Epithelial cell of proximal tubule (primary cell): Measurements from ENCODE around the gene RNF103. TPM values are rescaled to one million over a fixed set of nuclear protein-coding genes. Genes with fewer than 3 reads are reported as not detected.

ENCODE experiments used
- DNase-seq: peaks from one replicate; pipeline ENCODE4 v3.0.0-alpha.2; 2011; ENCODE audit warnings: low read depth
- H3K4me3 ChIP-seq: 2 replicates; pipeline ENCODE4 v1.5.1; 2011; ENCODE audit warnings: low read depth, mild to moderate bottlenecking, low read length
- total RNA-seq: library from RNA; depleted of rRNA; stranded (reverse); fragments of >200 nt; gene quantifications from 2 replicates; pipeline ENCODE4 v1.2.3, GENCODE V29; 2015
- TF ChIP-seq, protein P1 (sequence below): conservative IDR thresholded peaks from 2 replicates; pipeline ENCODE4 v1.5.1; 2012; ENCODE audit warnings: low read depth, mild to moderate bottlenecking, low read length

The RNF103 gene
- total RNA-seq, 1 donor from 2014 or later = 10.0 TPM

DNA sequence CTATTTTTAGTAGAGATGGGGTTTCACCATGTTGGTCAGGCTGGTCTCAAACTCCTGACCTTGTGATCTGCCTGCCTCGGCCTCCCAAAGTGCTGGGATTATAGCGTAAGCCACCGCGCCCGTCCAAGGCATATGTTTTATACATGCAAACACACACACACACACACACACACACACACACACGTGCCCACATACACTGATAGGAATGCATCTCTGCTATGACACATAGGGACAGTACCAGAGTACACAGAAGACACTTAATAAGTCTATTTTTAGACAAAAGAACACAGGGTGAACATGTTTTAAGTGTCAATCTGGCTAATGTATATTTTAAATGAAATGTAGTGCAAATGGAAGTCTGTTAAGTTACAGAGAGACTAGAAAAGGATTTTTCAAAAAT is 10.7 kb upstream of the RNF103 start:
- DNase-seq = no peak
- H3K4me3 ChIP-seq = no peak overlapping the region
- TF ChIP-seq, protein P1, sequence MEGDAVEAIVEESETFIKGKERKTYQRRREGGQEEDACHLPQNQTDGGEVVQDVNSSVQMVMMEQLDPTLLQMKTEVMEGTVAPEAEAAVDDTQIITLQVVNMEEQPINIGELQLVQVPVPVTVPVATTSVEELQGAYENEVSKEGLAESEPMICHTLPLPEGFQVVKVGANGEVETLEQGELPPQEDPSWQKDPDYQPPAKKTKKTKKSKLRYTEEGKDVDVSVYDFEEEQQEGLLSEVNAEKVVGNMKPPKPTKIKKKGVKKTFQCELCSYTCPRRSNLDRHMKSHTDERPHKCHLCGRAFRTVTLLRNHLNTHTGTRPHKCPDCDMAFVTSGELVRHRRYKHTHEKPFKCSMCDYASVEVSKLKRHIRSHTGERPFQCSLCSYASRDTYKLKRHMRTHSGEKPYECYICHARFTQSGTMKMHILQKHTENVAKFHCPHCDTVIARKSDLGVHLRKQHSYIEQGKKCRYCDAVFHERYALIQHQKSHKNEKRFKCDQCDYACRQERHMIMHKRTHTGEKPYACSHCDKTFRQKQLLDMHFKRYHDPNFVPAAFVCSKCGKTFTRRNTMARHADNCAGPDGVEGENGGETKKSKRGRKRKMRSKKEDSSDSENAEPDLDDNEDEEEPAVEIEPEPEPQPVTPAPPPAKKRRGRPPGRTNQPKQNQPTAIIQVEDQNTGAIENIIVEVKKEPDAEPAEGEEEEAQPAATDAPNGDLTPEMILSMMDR = no peak

DNA sequence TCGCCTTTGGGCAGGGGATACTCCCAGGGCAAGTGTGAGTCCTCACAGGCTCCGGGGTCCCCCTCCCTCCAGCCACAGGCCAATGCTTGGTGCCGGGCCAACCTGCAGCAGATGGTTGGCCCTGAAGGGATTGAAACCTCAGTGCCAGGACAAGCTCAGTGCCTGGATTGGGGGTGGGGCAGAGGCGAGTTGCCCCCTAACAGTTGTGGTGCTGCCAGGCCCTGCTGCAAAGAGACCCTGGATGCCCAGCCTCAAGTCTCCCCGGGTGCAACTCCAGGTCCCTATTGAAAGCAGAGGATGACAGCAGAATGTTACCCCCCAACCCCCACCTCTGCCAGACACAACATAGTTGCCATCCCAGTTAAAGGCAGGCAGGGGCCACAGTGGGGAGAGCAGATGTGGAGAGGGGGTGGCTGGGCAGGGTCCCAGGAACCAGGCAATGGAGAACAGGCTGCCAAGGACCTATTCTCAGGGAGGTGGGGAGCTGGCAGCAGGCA is 9.5 kb upstream of the RNF103 start:
- H3K4me3 ChIP-seq = no peak overlapping the region
- no peak for DNase-seq
- TF ChIP-seq, protein P1 = no peak

DNA sequence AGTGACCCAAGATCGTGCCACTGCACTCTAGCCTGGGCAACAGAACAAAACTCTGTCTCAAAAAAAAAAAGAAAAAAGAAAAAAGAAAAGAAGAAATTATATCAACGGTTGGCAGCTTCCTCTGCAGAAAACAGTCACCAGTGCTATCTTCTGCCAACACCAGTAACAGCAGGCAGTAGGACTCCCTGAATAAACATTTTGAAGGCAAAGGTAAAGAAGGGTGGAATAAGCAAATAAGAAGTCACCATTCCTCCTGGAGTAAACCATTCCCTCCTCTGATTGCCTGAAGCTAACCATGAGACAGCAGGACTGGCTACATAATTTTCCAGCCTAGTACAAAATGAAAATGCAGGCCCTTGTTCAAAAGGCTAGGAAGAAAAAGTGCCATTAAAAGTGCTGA is 9.0 kb upstream of the RNF103 start:
- no peak overlapping the region for H3K4me3 ChIP-seq
- DNase-seq = no peak
- TF ChIP-seq, protein P1 = no peak

DNA sequence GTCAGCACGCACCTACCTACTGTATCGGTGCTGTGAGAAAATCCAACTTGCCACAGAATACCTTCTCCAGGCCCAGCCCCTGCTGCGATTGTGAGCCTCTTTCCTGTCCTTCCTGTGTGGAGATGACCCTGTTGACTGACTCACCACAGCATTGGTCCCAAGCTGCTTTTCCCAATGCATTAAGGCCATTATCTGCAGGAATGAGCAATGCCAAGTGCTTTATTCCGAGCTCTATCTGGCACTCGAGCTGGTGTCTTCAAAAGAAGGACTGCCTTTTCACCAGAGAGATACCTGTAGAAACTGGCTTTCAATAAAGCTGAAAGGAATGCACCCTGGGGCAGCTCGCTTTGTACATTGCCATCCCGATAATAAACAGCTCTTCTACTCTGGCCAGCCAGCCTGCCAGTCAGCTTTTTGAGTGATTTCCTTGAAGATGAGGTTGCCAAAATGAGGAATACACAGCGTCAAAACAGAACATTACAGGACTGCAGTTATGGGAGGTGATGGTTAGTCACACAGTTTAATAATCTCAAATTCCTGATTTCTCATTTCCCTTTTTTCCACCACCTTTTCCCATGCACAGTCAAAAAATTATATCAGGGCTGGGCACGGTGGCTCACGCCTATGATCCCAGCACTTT is 8.3 kb upstream of the RNF103 start:
- H3K4me3 ChIP-seq = no peak overlapping the region
- TF ChIP-seq, protein P1 = no peak
- no peak for DNase-seq

DNA sequence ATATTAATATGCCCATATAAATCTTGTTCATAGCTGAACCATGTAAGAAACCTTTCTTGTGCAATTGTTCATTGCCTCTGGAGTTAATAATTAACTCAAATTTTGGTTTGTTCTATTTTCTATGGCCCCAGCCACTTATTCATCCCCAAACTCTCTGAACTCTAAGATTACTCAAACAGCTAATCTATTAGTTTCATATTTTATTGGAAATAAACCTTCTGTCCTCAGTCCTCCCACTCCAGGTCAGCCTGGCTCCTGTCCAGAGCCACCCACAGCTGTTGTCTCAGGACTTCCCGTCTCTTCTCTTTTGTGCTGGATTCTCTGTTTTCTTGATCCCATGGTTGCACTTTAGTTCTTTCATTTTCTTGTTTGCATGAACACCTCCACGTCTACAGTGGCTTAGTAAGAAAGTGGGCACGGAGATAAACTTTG is 4.4 kb upstream of the RNF103 start:
- no peak overlapping the region for H3K4me3 ChIP-seq
- no peak for DNase-seq
- TF ChIP-seq, protein P1 = no peak

DNA sequence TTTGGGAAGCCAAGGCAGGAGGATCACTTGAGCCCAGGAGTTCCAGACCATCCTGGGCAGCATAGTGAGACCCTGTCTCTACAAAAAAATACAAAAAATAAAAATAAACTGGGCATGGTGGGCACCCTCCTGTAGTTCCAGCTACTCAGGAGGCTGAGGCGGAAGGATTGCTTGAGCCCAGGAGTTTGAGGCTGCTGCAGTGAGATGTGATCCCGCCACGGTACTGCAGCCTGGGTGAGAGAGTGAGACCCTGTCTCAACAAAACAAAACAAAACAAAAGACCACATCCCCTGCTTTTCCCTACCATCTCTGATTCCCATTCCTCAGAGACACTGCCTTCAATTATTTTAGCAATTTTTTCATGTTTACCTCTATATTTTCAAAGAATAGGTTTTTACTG is 3.9 kb upstream of the RNF103 start:
- no peak for DNase-seq
- H3K4me3 ChIP-seq = no peak overlapping the region
- TF ChIP-seq, protein P1 = no peak

DNA sequence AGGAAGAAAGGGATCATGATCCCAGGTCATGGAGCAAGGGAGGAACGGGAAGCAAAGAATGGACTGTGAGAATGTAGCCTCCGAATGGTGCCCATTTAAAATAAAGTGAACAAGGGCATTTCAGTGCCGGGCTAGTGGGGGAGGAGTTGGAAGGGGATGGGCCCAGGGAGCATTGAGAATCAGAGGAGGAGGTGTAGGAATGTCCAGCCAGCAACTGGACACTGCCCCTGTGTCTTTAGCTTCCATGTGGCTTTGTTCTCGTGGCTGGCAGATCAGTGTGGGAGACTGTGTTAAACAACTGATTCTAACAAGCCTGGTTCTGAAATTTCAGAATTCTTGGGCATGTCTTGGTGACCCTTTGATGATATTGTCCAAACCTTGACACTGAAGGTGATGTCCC is 1.4 kb upstream of the RNF103 start:
- TF ChIP-seq, protein P1 = no peak
- no peak for DNase-seq
- no peak overlapping the region for H3K4me3 ChIP-seq
